GM10248 (cell line): ENCODE data around the gene KCTD10.

Source experiments
- CTCF ChIA-PET: fragments of 300-600 bp; sonication (Branson Sonifier 250); formaldehyde crosslinking; extraction: SDS; loops from one replicate; lab custom pipeline; 2021; ENCODE audit warnings: antibody characterized with exemption; lab: Yijun Ruan, JAX
- POLR2A ChIA-PET: fragments of 350-650 bp; sonication (Branson Sonifier 250); formaldehyde crosslinking; extraction: SDS; loops from one replicate; lab custom pipeline; 2020; ENCODE audit warnings: antibody characterized with exemption; lab: Yijun Ruan, JAX
- DNase-seq: peaks from one replicate; pipeline ENCODE4 v3.0.0; 2012; ENCODE audit errors: extremely low spot score
- TF ChIP-seq, protein P1 (sequence below): IDR thresholded peaks from 2 replicates; pipeline ENCODE4 v1.5.1; 2012; ENCODE audit warnings: mild to moderate bottlenecking, low read depth; ENCODE audit errors: extremely low read depth, missing control alignments, control extremely low read depth

Gene KCTD10

DNA sequence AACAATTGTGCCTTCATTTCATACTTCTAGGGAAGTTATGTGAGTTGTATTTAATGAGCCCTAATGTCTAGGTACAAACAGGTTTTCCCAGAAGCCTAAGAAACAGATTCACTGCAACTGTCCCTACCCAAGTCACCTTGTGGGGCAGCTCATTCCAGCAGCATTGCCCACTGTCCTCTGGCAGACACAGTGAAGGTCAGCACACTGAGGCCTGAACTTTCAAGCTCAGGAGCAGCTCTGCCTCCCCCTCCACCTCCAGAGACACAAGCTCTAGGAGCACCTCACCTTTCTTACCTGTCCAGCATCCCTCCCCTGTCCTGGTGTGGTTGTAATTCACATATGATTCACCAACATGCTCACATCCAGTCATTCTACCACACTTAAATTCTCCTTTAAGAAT, 16.0 kb upstream of the KCTD10 start:
- TF ChIP-seq, protein P1, sequence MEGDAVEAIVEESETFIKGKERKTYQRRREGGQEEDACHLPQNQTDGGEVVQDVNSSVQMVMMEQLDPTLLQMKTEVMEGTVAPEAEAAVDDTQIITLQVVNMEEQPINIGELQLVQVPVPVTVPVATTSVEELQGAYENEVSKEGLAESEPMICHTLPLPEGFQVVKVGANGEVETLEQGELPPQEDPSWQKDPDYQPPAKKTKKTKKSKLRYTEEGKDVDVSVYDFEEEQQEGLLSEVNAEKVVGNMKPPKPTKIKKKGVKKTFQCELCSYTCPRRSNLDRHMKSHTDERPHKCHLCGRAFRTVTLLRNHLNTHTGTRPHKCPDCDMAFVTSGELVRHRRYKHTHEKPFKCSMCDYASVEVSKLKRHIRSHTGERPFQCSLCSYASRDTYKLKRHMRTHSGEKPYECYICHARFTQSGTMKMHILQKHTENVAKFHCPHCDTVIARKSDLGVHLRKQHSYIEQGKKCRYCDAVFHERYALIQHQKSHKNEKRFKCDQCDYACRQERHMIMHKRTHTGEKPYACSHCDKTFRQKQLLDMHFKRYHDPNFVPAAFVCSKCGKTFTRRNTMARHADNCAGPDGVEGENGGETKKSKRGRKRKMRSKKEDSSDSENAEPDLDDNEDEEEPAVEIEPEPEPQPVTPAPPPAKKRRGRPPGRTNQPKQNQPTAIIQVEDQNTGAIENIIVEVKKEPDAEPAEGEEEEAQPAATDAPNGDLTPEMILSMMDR = no peak
- ChIA-PET POLR2A (no interaction called here), CTCF (interaction anchor here (1.3 to 1.7 kb wide), 2 partner anchors 13 to 16 kb away, joined by 3 to 4 read pairs; partner anchors contain the start of genes KCTD10 and UBE3B)
- DNase-seq = no peak

DNA sequence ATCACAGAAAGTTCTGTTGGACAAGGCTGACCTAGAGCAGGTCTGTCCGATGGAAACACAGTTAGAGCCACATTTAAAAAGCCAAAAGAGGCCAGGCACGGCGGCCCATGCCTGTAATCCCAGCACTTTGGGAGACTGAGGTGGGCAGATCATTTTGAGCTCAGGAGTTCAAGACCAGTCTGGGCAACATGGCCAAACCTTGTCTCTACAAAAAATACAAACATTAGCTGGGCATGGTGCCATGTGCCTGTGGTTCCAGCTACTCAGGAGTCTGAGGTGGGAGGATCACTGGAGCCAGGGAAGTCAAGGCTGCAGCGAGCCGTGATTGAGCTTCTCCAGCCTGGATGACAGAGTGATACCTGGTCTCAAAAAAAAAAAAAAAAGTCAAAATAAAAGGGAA, 15.3 kb upstream of the KCTD10 start:
- ChIA-PET CTCF (no interaction called here), POLR2A (no interaction called here)
- TF ChIP-seq, protein P1 = no peak
- no peak for DNase-seq

DNA sequence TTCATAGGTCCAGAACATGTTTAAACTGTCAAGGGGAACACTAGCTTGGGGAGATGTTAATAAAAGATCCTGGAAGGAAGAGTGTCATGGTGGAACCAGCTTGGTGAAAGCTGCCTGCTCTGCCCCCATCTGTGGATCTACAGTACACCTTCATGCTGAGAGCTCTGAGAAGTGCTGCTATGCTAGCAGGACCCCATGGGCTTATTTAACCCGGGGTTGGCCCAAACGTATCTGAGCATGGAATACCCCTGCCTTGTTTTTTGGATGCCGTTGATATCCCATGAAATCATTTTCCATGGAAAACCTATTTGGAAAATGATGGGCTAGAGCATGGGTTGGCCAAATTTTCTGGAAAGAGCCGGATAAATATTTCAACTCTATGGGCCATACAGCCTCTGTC, 14.6 kb upstream of the KCTD10 start:
- ChIA-PET POLR2A (no interaction called here), CTCF (interaction anchor here (1.0 kb wide), 2 partner anchors 13 to 63 kb away, joined by 3 read pairs; no protein-coding TSS in a partner anchor)
- no peak for DNase-seq
- TF ChIP-seq, protein P1 = no peak

DNA sequence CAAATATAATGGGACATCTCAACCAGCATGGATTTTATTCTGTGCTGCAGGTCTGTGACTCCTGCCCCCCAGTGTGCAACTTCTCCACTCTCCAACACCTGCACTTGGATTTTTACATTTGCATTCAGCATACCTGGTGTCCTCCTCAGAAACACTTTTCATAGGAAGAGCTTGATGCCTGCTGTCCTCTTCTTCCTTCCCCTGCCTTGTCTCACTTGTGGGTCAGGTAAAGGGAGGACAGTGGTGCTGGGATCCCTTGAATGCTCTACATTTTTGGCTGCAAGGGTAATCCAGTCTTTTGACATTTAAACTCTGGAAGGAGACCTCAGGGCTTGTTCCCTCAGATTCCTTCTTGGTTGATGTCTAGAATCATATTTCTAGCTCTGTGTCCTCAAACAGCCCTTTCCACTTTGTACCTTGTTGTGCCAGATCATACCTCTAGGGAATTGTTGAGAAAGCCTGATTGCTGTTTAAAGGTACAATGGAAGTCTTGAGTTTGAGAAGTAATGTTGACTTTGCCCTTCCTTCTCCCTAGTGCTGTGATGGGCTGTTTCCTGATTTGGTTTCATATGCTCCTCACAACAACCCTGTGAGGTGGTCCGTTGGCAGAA, 13.0 kb upstream of the KCTD10 start:
- TF ChIP-seq, protein P1 = no peak
- ChIA-PET CTCF (interaction anchor here (1.6 kb wide), 1 partner anchor 28 kb away, joined by 4 read pairs; no protein-coding TSS in a partner anchor), POLR2A (no interaction called here)
- DNase-seq = no peak

DNA sequence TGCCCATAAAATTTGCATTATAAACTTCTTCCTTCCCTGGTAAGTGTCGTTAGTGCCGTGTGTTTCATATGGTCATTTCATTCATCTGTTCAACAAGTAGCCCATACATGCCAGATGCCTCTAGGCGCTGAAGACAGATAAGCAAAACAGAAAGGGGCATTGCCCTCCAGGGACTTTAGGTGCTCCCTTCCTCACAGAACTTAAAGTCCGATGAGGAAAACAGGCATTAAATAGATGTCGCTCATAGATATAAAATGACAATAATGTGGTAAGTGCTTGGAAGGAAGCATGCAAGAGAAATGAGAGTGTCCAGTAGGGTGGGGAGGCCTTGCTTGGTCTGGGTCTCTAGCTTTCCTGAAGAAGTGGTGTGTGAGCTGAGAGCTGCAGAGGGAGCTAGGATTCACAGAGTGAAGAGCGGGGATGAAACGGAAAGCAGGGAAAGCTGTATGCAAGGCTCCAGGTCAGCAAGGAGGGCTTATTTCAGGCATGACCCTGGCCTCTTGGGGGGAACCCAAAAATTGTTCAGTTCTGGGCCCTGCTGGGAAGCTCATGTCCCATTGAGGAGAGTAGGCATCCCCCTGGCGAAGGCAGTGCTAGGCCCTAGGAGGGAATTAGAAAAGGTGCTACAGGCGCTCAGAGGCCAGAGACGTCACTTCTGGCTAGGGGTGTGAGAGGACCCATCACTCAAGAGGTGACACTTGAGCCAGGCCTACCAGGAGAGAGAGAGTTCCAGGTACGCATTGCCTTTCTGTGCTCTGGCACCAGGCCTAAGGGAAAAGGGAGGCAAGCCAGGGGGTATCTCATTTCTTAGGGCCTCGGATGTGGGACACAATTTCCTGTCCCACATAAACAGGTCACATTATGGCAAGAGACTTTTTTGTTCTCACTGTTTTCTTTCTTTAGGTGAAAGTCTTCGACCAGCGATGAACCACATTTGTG, 12.2 kb upstream of the KCTD10 start:
- ChIA-PET POLR2A (no interaction called here), CTCF (interaction anchor here (1.5 to 1.6 kb wide), 2 partner anchors 29 to 30 kb away, joined by 3 to 4 read pairs; no protein-coding TSS in a partner anchor)
- TF ChIP-seq, protein P1 = no peak
- no peak for DNase-seq

DNA sequence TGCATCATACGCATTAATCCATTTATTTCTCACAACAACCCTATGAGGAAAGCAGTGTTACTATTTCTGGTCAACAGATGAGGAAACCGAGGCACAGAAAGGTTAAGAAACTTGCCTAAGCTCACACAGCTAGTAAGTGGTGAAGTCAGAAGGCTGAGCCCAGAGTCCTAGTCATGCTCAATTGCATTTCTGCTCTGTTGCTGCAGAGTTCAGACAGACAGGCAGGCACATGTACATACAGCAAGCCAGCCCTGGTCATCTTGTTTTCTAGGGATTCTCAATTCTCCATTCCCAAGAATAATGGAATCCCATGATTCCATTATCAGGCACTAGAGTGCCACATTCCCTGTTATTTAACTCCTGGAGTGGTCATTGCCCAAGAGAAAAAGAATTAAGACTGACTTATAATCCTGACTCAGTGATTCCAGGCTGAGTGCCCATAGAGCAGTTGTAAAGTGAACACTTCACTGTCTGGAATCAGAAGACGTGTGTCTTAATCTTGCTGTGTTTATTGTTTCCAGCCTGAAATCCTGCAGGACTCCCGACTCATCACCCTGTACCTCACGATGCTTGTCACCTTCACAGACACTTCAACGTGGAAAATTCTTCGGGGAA, 11.1 kb upstream of the KCTD10 start:
- ChIA-PET POLR2A (no interaction called here), CTCF (interaction anchor here (1.1 to 1.5 kb wide), 2 partner anchors 31 to 60 kb away, joined by 3 to 4 read pairs; no protein-coding TSS in a partner anchor)
- TF ChIP-seq, protein P1 = no peak
- no peak for DNase-seq
